Measurements from ENCODE around the gene NANP. TPM values are rescaled to one million over a fixed set of nuclear protein-coding genes. Genes with fewer than 3 reads are reported as not detected.

The NANP gene
- total and polyA plus RNA-seq, 2 of the 4 experiments (the other 2 are of a cell fraction) = 4.9 to 7.2 TPM

GRCh38 chr20:25644814-25645213 is 21.0 kb upstream of the NANP start:
- no peak for DNase-seq
- Histone ChIP-seq H3K36me3 (ENCODE audit: control insufficient read depth, insufficient read depth, low read length) (no peaks in the 10 kb centered on the region), H2BK120ac (ENCODE audit: low read depth, low read length) (no peak overlapping the region), H2BK5ac (ENCODE audit: low read depth, low read length, poor library complexity, severe bottlenecking) (no peak overlapping the region), H3K27ac (ENCODE audit: insufficient read depth, low read length) (no peak overlapping the region), H2BK15ac (ENCODE audit: low read depth, low read length) (no peak overlapping the region), H4K8ac (ENCODE audit: low read depth in 2 of 2, low read length in 2 of 2) (no peak overlapping the region), H2AK5ac (ENCODE audit: low read depth, low read length) (no peak overlapping the region), H4K20me1 (ENCODE audit: insufficient read depth, low read length) (no peaks in the 10 kb centered on the region), H3K56ac (ENCODE audit: extremely low read depth, insufficient read depth, low read length) (no peak overlapping the region), H3K79me1 (ENCODE audit: low read depth in 1 of 2, low read length in 2 of 2) (no peaks in the 10 kb centered on the region), H3K4me1 (ENCODE audit: control insufficient read depth, insufficient read depth, low read length) (no peaks in the 10 kb centered on the region), H4K91ac (ENCODE audit: insufficient read depth, low read depth, low read length) (no peak overlapping the region), H2AFZ (replicated peaks; ENCODE audit: low read length, poor library complexity) (no peak overlapping the region), H4K5ac (ENCODE audit: low read depth, low read length) (no peak overlapping the region), H3K9ac (ENCODE audit: low read depth, low read length) (no peak overlapping the region), H3K4me3 (ENCODE audit: insufficient read depth, low read depth, low read length) (no peak overlapping the region), H3K9me1 (ENCODE audit: insufficient read depth, low read length) (no peaks in the 10 kb centered on the region), H3K4ac (ENCODE audit: low read depth, low read length) (no peak overlapping the region), H3K23ac (ENCODE audit: low read depth, low read length) (no peak overlapping the region), H3K9me3 (ENCODE audit: control insufficient read depth, insufficient read depth, low read length) (peaks cover 3% of the 10 kb centered on the region; the same call in 1 of the 2 replicates), H2AK9ac (replicated peaks; ENCODE audit: low read depth, low read length, poor library complexity) (no peak overlapping the region), H2BK20ac (ENCODE audit: low read depth, low read length) (no peak overlapping the region), H3K14ac (replicated peaks; ENCODE audit: low read depth, low read length) (no peak overlapping the region), H3K27me3 (ENCODE audit: control insufficient read depth, insufficient read depth, low read length) (no peaks in the 10 kb centered on the region), H3K4me2 (ENCODE audit: low read depth, low read length) (no peak overlapping the region), H3K18ac (ENCODE audit: low read depth, low read length) (no peak overlapping the region)
- in situ Hi-C loops (cut with MboI; ENCODE audit: low sequenced_read_pairs) (no loop called here), dilution Hi-C loops (cut with HindIII; ENCODE audit: low sequenced_read_pairs, unreplicated experiment) (no loop called here), intact Hi-C loops (cut with micrococcal nuclease) (no loop called here)
- no TSS peak for BruUV-seq (replicated peaks)
- ChIA-PET CTCF (no interaction called here), POLR2A (ENCODE audit: unreplicated experiment) (no interaction called here)
- no CpG with 5 or more reads among the region's 3 CpGs for WGBS, 2 experiments (ENCODE audit: extremely low coverage in 2 of 2, insufficient read length in 1 of 2)
- no peak for ATAC-seq (ENCODE audit: low read depth)
- no peak for TF ChIP-seq SMC3 (IDR thresholded peaks at IDR 0.05; ENCODE audit: low read depth, low read length)
- no peak for TF ChIP-seq CTCF (conservative IDR thresholded peaks at IDR 0.05; ENCODE audit: low read depth, low read length)
- TF ChIP-seq POLR2A (IDR thresholded peaks at IDR 0.05; ENCODE audit: low read depth, low read length) = no peak
- TF ChIP-seq ELK1 (IDR thresholded peaks at IDR 0.05; ENCODE audit: borderline replicate concordance, low read depth, low read length) = no peak
- no peak for TF ChIP-seq USF2 (IDR thresholded peaks at IDR 0.05; ENCODE audit: low read depth, low read length)
- TF ChIP-seq MAFK (IDR thresholded peaks at IDR 0.05; ENCODE audit: low read depth, low read length) = no peak
- no peak for TF ChIP-seq NFE2L2 (IDR thresholded peaks at IDR 0.05; ENCODE audit: low read depth, low read length)
- TF ChIP-seq FOS (IDR thresholded peaks at IDR 0.05; ENCODE audit: low read depth, low read length) = no peak
- no peak for TF ChIP-seq MAZ (IDR thresholded peaks at IDR 0.05; ENCODE audit: borderline replicate concordance, low read depth, low read length)
